GM23338 (cell line): ENCODE results near the gene CDON. TPM values are rescaled to one million over a fixed set of nuclear protein-coding genes. Genes with fewer than 3 reads are reported as not detected.

Experiments used
- ATAC-seq: fragments of 200-7000 bp; cut with Tn5 transposase; 3 replicates; pipeline ENCODE4 v1.9.1; 2020
- DNase-seq: peaks from one replicate; pipeline ENCODE4 v3.0.0-alpha.2; 2015; ENCODE audit warnings: low spot score
- H2AFZ ChIP-seq: fragments of 200-600 bp; sonication (generic); 2 replicates; pipeline ENCODE4 v1.8.0; 2016; ENCODE audit warnings: antibody characterized with exemption, mild to moderate bottlenecking, moderate library complexity
- H3F3A ChIP-seq: fragments of 200-600 bp; sonication (generic); replicated peaks from 2 replicates; pipeline ENCODE4 v1.8.0; 2017; ENCODE audit warnings: antibody characterized with exemption, mixed run types, low read depth
- H3K27ac ChIP-seq: fragments of 200-600 bp; sonication (generic); 2 replicates; pipeline ENCODE4 v1.6.1; 2016; ENCODE audit warnings: low read depth
- H3K27me3 ChIP-seq: fragments of 200-600 bp; sonication (generic); 2 replicates; pipeline ENCODE4 v1.8.0; 2016; ENCODE audit warnings: mild to moderate bottlenecking, mixed run types, moderate library complexity; ENCODE audit not compliant: insufficient read depth
- H3K36me3 ChIP-seq: fragments of 200-600 bp; sonication (generic); 2 replicates; pipeline ENCODE4 v1.8.0; 2016; ENCODE audit warnings: mild to moderate bottlenecking; ENCODE audit not compliant: insufficient read depth
- H3K4me1 ChIP-seq: fragments of 200-600 bp; sonication (generic); 2 replicates; pipeline ENCODE4 v1.8.0; 2016; ENCODE audit warnings: mild to moderate bottlenecking, moderate library complexity; ENCODE audit not compliant: insufficient read depth
- H3K4me2 ChIP-seq: fragments of 200-600 bp; sonication (generic); 2 replicates; pipeline ENCODE4 v1.7.1; 2017; ENCODE audit warnings: mixed run types
- H3K4me3 ChIP-seq: fragments of 200-600 bp; sonication (generic); 2 replicates; pipeline ENCODE4 v1.6.1; 2016; ENCODE audit warnings: mixed run types
- H3K79me2 ChIP-seq: fragments of 200-600 bp; sonication (generic); replicated peaks from 2 replicates; pipeline ENCODE4 v1.8.0; 2017; ENCODE audit warnings: mild to moderate bottlenecking; ENCODE audit not compliant: insufficient read depth
- H3K9me2 ChIP-seq: fragments of 200-600 bp; sonication (generic); 2 replicates; pipeline ENCODE4 v1.8.0; 2017; ENCODE audit not compliant: insufficient read depth
- H4K20me1 ChIP-seq: fragments of 200-600 bp; sonication (generic); replicated peaks from 2 replicates; pipeline ENCODE4 v1.8.0; 2017; ENCODE audit warnings: mild to moderate bottlenecking; ENCODE audit not compliant: insufficient read depth
- H3K27ac Mint-ChIP-seq: 2 replicates; pipeline ENCODE4 v1.8.0; 2020; ENCODE audit warnings: inconsistent platforms, mild to moderate bottlenecking, moderate library complexity, mixed read lengths
- H3K27me3 Mint-ChIP-seq: 3 replicates; pipeline ENCODE4 v1.8.0; 2022; ENCODE audit warnings: low read depth, mild to moderate bottlenecking, moderate library complexity, mixed read lengths, inconsistent platforms; ENCODE audit not compliant: insufficient read depth, poor library complexity
- H3K36me3 Mint-ChIP-seq: 3 replicates; pipeline ENCODE4 v1.8.0; 2021; ENCODE audit warnings: low read depth, mild to moderate bottlenecking, inconsistent platforms, moderate library complexity, mixed read lengths
- H3K4me1 Mint-ChIP-seq: 3 replicates; pipeline ENCODE4 v1.8.0; 2020; ENCODE audit warnings: mild to moderate bottlenecking, inconsistent platforms, mixed read lengths
- H3K4me3 Mint-ChIP-seq: 3 replicates; pipeline ENCODE4 v1.8.0; 2021; ENCODE audit warnings: moderate library complexity, mild to moderate bottlenecking, inconsistent platforms, mixed read lengths
- H3K9me3 Mint-ChIP-seq: 3 replicates; pipeline ENCODE4 v1.8.0; 2020; ENCODE audit warnings: moderate library complexity, mild to moderate bottlenecking, inconsistent platforms, mixed read lengths
- CREB1 ChIP-seq: fragments of 250-450 bp; sonication (Bioruptor Pico); IDR thresholded peaks from 2 replicates; pipeline ENCODE4 v1.5.0; 2020; ENCODE audit warnings: low read depth, mild to moderate bottlenecking, moderate library complexity
- CTCF ChIP-seq, 2 experiments: fragments of 200-600 bp in 1 of 2; sonication (generic) in 1 of 2; conservative IDR thresholded peaks; 2 replicates each; pipeline versions ENCODE4 v1.5.1 to v1.6.1; 2016 to 2017; ENCODE audit warnings: antibody characterized with exemption in 2 of 2, low read depth in 2 of 2, mild to moderate bottlenecking in 2 of 2, moderate library complexity in 1 of 2
- ETS1 ChIP-seq: IDR thresholded peaks from 2 replicates; pipeline ENCODE4 v1.6.1; 2016; ENCODE audit warnings: antibody characterized with exemption
- EZH2 ChIP-seq: fragments of 200-600 bp; sonication (generic); IDR thresholded peaks from one replicate; pipeline ENCODE4 v1.8.0; 2017; ENCODE audit warnings: antibody characterized with exemption, mild to moderate bottlenecking, low read depth; ENCODE audit not compliant: unreplicated experiment
- JUNB ChIP-seq: IDR thresholded peaks from one replicate; pipeline ENCODE4 v1.6.1; 2016; ENCODE audit warnings: antibody characterized with exemption; ENCODE audit not compliant: unreplicated experiment
- NANOG ChIP-seq: IDR thresholded peaks from 2 replicates; pipeline ENCODE4 v1.6.1; 2016; ENCODE audit warnings: antibody characterized with exemption, borderline replicate concordance
- POLR2AphosphoS5 ChIP-seq: IDR thresholded peaks from 2 replicates; pipeline ENCODE4 v1.6.1; 2016; ENCODE audit warnings: antibody characterized with exemption, low read depth
- REST ChIP-seq: IDR thresholded peaks from one replicate; pipeline ENCODE4 v1.6.1; 2018; ENCODE audit warnings: antibody characterized with exemption; ENCODE audit not compliant: unreplicated experiment
- STAT1 ChIP-seq: IDR thresholded peaks from one replicate; pipeline ENCODE4 v1.6.1; 2016; ENCODE audit warnings: antibody characterized with exemption; ENCODE audit not compliant: unreplicated experiment
- ZNF331 ChIP-seq: fragments of 250-450 bp; sonication (Bioruptor Pico); IDR thresholded peaks from 2 replicates; pipeline ENCODE4 v1.5.0; 2020; ENCODE audit warnings: low read depth, mild to moderate bottlenecking, moderate library complexity
- ZNF462 ChIP-seq: fragments of 250-450 bp; sonication (Bioruptor Pico); IDR thresholded peaks from 2 replicates; pipeline ENCODE4 v1.5.0; 2020; ENCODE audit warnings: mild to moderate bottlenecking, moderate library complexity
- polyA plus RNA-seq: library from polyadenylated mRNA; unstranded; fragments of >200 nt; fragmentation: Nextera tagmentation; extraction: Ambion mirVana; gene quantifications from 2 replicates; pipeline ENCODE4 v1.2.1, GENCODE V29; 2016
- total RNA-seq: library from RNA; depleted of rRNA; stranded (reverse); fragments of >200 nt; shearing (Covaris generic); gene quantifications from 2 replicates; pipeline ENCODE4 v1.2.3, GENCODE V29; 2014

CDON gene
- total and polyA plus RNA-seq, 2 experiments from 2014 or later, result 4.1 to 35.5 TPM

GRCh38 chr11:126060757-126061171 is 1.9 kb downstream of the CDON start (continued):
- TF ChIP-seq ZNF462 (CRISPR knock-in tag) (no peak), POLR2AphosphoS5 (no peak), JUNB (no peak)

GRCh38 chr11:126059238-126059781 is 3.4 kb downstream of the CDON start:
- Mint-ChIP-seq H3K36me3 (no peaks in the 10 kb centered on the region), H3K27me3 (peaks cover 3% of the 10 kb centered on the region), H3K4me3 (peak overlapping the region; percentile 24; the same call in 1 of the 3 replicates), H3K4me1 (peaks cover 37% of the 10 kb centered on the region), H3K27ac (no peak overlapping the region), H3K9me3 (no peaks in the 10 kb centered on the region)
- Histone ChIP-seq H4K20me1 (peaks cover 5% of the 10 kb centered on the region; the same call in 1 of the 2 replicates), H3K4me1 (peaks cover 17% of the 10 kb centered on the region; the same call in 1 of the 2 replicates), H3K4me2 (no peak overlapping the region), H3F3A (no peaks in the 10 kb centered on the region), H3K9me2 (no peaks in the 10 kb centered on the region), H3K79me2 (peaks cover 48% of the 10 kb centered on the region), H3K4me3 (no peak overlapping the region), H3K27ac (no peak overlapping the region), H2AFZ (no peak overlapping the region), H3K36me3 (no peaks in the 10 kb centered on the region), H3K27me3 (no peaks in the 10 kb centered on the region)
- peak; percentile 49 for DNase-seq
- ATAC-seq, result no peak
- TF ChIP-seq CTCF (conservative IDR thresholded peaks at IDR 0.05; ENCODE audit: low read depth in 2 of 2) (no peak), REST (no peak), ETS1 (no peak), STAT1 (no peak), EZH2 (no peak), CREB1 (CRISPR knock-in tag) (no peak), ZNF331 (CRISPR knock-in tag) (no peak), NANOG (no peak), POLR2AphosphoS5 (no peak)
